HepG2 (cell line): Measurements from ENCODE around the gene DNASE2. TPM values are rescaled to one million over a fixed set of nuclear protein-coding genes. Genes with fewer than 3 reads are reported as not detected.

ENCODE experiments used
- AKAP8 ChIP-seq: sonication (generic); formaldehyde crosslinking; IDR thresholded peaks from 2 replicates; pipeline ENCODE4 v1.5.1; 2020; ENCODE audit warnings: mild to moderate bottlenecking, missing genetic modification reagents
- BCL6 ChIP-seq: IDR thresholded peaks from 2 replicates; pipeline ENCODE4 v1.6.1; 2016; ENCODE audit warnings: missing genetic modification reagents, missing compliant biosample characterization
- EHMT2 ChIP-seq: fragments of 200-600 bp; sonication (generic); IDR thresholded peaks from 2 replicates; pipeline ENCODE4 v1.7.0; 2017; ENCODE audit warnings: antibody characterized with exemption, low read depth, low read length, borderline replicate concordance
- FOXP1 ChIP-seq, 2 experiments: fragments of 450-650 bp in 1 of 2; IDR thresholded peaks; 2 replicates each; pipeline ENCODE4 v1.6.1; 2017 to 2018; ENCODE audit warnings: antibody characterized with exemption in 1 of 2
- HES4 ChIP-seq: sonication (generic); formaldehyde crosslinking; IDR thresholded peaks from 2 replicates; pipeline ENCODE4 v1.9.0; 2021; ENCODE audit warnings: mild to moderate bottlenecking, missing genetic modification reagents, borderline replicate concordance
- MTF2 ChIP-seq: sonication (generic); formaldehyde crosslinking; IDR thresholded peaks from 2 replicates; pipeline ENCODE4 v1.5.0; 2020; ENCODE audit warnings: missing genetic modification reagents, borderline replicate concordance
- NCOR1 ChIP-seq: fragments of 200-600 bp; sonication (generic); IDR thresholded peaks from 2 replicates; pipeline ENCODE4 v1.7.0; 2017; ENCODE audit warnings: antibody characterized with exemption, low read length, borderline replicate concordance
- NR2F6 ChIP-seq, 2 experiments: IDR thresholded peaks; 2 replicates each; pipeline ENCODE4 v1.6.1; 2016; ENCODE audit warnings: antibody characterized with exemption in 1 of 2, mild to moderate bottlenecking in 1 of 2
- POLR2A ChIP-seq, 2 experiments: IDR thresholded peaks; 2 replicates each; pipeline ENCODE4 v1.6.1; 2011; ENCODE audit warnings: low read depth in 2 of 2, low read length in 2 of 2, mild to moderate bottlenecking in 1 of 2, moderate library complexity in 1 of 2; ENCODE audit not compliant: insufficient read depth in 1 of 2
- PRPF4 ChIP-seq: fragments of 200-400 bp; formaldehyde crosslinking; IDR thresholded peaks from 2 replicates; pipeline ENCODE4 v1.6.1; 2016; ENCODE audit warnings: low read length, low read depth; ENCODE audit not compliant: poor library complexity, severe bottlenecking
- RBAK ChIP-seq: sonication (generic); formaldehyde crosslinking; IDR thresholded peaks from 2 replicates; pipeline ENCODE4 v1.5.1; 2020; ENCODE audit warnings: mild to moderate bottlenecking, missing genetic modification reagents
- SALL2 ChIP-seq: sonication (generic); formaldehyde crosslinking; IDR thresholded peaks from 2 replicates; pipeline ENCODE4 v1.8.1; 2023; ENCODE audit warnings: mild to moderate bottlenecking, missing genetic modification reagents, inconsistent platforms
- SMARCC2 ChIP-seq: fragments of 450-650 bp; IDR thresholded peaks from 2 replicates; pipeline ENCODE4 v1.6.1; 2017; ENCODE audit warnings: antibody characterized with exemption, mild to moderate bottlenecking
- ZNF121 ChIP-seq: sonication (generic); formaldehyde crosslinking; IDR thresholded peaks from 2 replicates; pipeline ENCODE4 v1.5.0; 2020; ENCODE audit warnings: mild to moderate bottlenecking, missing genetic modification reagents
- ZNF160 ChIP-seq: sonication (generic); formaldehyde crosslinking; IDR thresholded peaks from 2 replicates; pipeline ENCODE4 v1.8.0; 2022; ENCODE audit warnings: mild to moderate bottlenecking, inconsistent platforms, missing genetic modification reagents
- ZNF317 ChIP-seq: sonication (generic); formaldehyde crosslinking; IDR thresholded peaks from 2 replicates; pipeline ENCODE4 v1.5.0; 2020; ENCODE audit warnings: mild to moderate bottlenecking, missing genetic modification reagents
- ZNF761 ChIP-seq: sonication (generic); formaldehyde crosslinking; conservative IDR thresholded peaks from 2 replicates; pipeline ENCODE4 v1.4.0; 2020; ENCODE audit warnings: mild to moderate bottlenecking, missing genetic modification reagents
- ZNF768 ChIP-seq: sonication (generic); formaldehyde crosslinking; IDR thresholded peaks from 2 replicates; pipeline ENCODE4 v1.4.0; 2020; ENCODE audit warnings: missing genetic modification reagents
- ZNF782 ChIP-seq: sonication (generic); formaldehyde crosslinking; IDR thresholded peaks from 2 replicates; pipeline ENCODE4 v1.4.0; 2020; ENCODE audit warnings: missing genetic modification reagents, mild to moderate bottlenecking, borderline replicate concordance
- ZSCAN5A ChIP-seq: sonication (generic); formaldehyde crosslinking; IDR thresholded peaks from 2 replicates; pipeline ENCODE4 v1.8.0; 2022; ENCODE audit warnings: mild to moderate bottlenecking, missing genetic modification reagents, borderline replicate concordance
- polyA plus RNA-seq, 8 experiments: library from polyadenylated mRNA; depleted of rRNA in 3 of 8; stranded (reverse) in 7 of 8; unstranded in 1 of 8; fragments of >200 nt; fragmentation: Illumina TruSeq in 4 of 8; extraction: Trizol in 4 of 8; gene quantifications; 2 replicates each; pipeline versions ENCODE4 v1.2.1 to v1.2.3, GENCODE V29; 2011 to 2016; ENCODE audit warnings: low read depth in 4 of 8, missing spikeins in 1 of 8, mixed read lengths in 1 of 8; ENCODE audit not compliant: insufficient read depth in 1 of 8
- total RNA-seq, 5 experiments: library from RNA; depleted of rRNA; stranded (reverse); fragments of >200 nt; fragmentation: Illumina TruSeq; extraction: Trizol; gene quantifications; 2 replicates each; pipeline ENCODE4 v1.2.3, GENCODE V29; 2016; ENCODE audit warnings: low read depth in 1 of 5
- TF ChIP-seq, protein P1 (sequence below): sonication (generic); formaldehyde crosslinking; conservative IDR thresholded peaks from 2 replicates; pipeline ENCODE4 v1.4.0; 2020; ENCODE audit warnings: mild to moderate bottlenecking, missing genetic modification reagents, moderate library complexity
- TF ChIP-seq, protein P2 (sequence below): sonication (generic); formaldehyde crosslinking; IDR thresholded peaks from 2 replicates; pipeline ENCODE4 v1.4.0; 2020; ENCODE audit warnings: low read depth, mild to moderate bottlenecking, missing genetic modification reagents

DNASE2 gene
- total and polyA plus RNA-seq, 2 of the 13 experiments (the other 11 are each of a cell fraction or from before 2014, with no cell fraction given), result 7.5 to 16.2 TPM

DNA sequence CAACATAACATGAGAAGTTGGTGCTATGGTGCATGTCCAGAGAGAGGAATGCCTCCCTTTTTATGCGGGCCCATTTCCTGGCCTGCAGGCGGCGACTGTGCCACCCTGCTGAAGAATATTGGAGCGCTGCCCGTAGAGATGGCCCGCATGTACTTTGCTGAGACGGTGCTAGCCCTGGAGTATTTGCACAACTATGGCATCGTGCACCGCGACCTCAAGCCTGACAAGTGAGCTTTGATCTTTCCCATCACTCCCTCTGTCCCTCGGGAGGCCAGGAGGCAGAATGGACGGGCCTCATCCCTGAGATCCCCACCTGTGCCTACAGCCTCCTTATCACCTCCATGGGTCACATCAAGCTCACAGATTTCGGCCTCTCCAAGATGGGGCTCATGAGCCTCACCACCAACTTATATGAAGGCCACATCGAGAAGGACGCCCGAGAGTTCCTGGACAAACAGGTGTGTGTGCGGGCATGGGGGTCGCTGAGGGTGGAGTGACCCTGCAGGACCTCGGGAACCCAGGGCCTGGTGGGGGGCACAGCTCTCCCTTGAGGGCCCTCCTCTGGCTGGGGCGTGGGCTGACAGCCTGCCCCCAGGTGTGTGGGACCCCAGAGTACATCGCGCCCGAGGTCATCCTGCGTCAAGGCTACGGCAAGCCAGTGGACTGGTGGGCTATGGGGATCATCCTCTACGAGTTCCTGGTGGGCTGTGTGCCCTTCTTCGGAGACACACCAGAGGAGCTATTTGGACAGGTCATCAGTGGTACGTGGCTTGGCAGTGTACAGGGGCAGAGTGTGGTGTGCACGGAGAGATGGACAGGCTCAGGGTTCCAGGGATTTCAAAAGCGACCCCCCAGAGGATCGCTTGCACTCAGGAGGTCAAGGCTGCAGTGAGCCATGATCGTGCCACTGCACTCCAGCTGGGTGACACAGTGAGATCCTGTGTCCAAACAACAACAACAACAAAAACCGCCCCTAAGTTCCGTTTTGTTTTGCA is 16.2 kb downstream of the DNASE2 start (continued):
- no peak for TF ChIP-seq MTF2 (CRISPR knock-in tag)
- no peak for TF ChIP-seq PRPF4
- TF ChIP-seq ZNF761 (CRISPR knock-in tag), result no peak
- no peak for TF ChIP-seq FOXP1 (IDR thresholded peaks at IDR 0.05)
- no peak for TF ChIP-seq FOXP1 (CRISPR knock-in tag; IDR thresholded peaks at IDR 0.05)
- no peak for TF ChIP-seq ZNF782
- TF ChIP-seq BCL6 (CRISPR knock-in tag), result no peak; the same call in 1 of the 2 replicates
- TF ChIP-seq POLR2A (IDR thresholded peaks at IDR 0.05; ENCODE audit: insufficient read depth in 1 of 2, low read depth in 2 of 2, low read length in 2 of 2), result peak in 1 of 2 experiments; percentile 36; a peak in 1 of 4 replicates
- no peak for TF ChIP-seq AKAP8
- TF ChIP-seq HES4 (CRISPR knock-in tag), result no peak; the same call in 1 of the 2 replicates
- no peak for TF ChIP-seq RBAK
- TF ChIP-seq, protein P1, sequence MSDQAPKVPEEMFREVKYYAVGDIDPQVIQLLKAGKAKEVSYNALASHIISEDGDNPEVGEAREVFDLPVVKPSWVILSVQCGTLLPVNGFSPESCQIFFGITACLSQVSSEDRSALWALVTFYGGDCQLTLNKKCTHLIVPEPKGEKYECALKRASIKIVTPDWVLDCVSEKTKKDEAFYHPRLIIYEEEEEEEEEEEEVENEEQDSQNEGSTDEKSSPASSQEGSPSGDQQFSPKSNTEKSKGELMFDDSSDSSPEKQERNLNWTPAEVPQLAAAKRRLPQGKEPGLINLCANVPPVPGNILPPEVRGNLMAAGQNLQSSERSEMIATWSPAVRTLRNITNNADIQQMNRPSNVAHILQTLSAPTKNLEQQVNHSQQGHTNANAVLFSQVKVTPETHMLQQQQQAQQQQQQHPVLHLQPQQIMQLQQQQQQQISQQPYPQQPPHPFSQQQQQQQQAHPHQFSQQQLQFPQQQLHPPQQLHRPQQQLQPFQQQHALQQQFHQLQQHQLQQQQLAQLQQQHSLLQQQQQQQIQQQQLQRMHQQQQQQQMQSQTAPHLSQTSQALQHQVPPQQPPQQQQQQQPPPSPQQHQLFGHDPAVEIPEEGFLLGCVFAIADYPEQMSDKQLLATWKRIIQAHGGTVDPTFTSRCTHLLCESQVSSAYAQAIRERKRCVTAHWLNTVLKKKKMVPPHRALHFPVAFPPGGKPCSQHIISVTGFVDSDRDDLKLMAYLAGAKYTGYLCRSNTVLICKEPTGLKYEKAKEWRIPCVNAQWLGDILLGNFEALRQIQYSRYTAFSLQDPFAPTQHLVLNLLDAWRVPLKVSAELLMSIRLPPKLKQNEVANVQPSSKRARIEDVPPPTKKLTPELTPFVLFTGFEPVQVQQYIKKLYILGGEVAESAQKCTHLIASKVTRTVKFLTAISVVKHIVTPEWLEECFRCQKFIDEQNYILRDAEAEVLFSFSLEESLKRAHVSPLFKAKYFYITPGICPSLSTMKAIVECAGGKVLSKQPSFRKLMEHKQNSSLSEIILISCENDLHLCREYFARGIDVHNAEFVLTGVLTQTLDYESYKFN (CRISPR knock-in tag), result peak; percentile 67
- TF ChIP-seq ZNF768 (CRISPR knock-in tag), result no peak
- TF ChIP-seq SALL2 (CRISPR knock-in tag), result no peak
- peak; percentile 26; the same call in 1 of the 2 replicates for TF ChIP-seq NCOR1
- no peak for TF ChIP-seq ZNF160 (CRISPR knock-in tag)
- TF ChIP-seq ZNF317 (CRISPR knock-in tag), result no peak
- TF ChIP-seq SMARCC2, result no peak
- no peak for TF ChIP-seq ZSCAN5A (CRISPR knock-in tag)
- 0 out of 2 replicates have a peak, but pooled peaks have one; percentile 40 for TF ChIP-seq ZNF121 (CRISPR knock-in tag)
- TF ChIP-seq NR2F6 (IDR thresholded peaks at IDR 0.05), result no peak
- peak; percentile 72; the same call in 1 of the 2 replicates for TF ChIP-seq NR2F6 (CRISPR knock-in tag; IDR thresholded peaks at IDR 0.05)
- TF ChIP-seq EHMT2, result no peak
- TF ChIP-seq, protein P2, sequence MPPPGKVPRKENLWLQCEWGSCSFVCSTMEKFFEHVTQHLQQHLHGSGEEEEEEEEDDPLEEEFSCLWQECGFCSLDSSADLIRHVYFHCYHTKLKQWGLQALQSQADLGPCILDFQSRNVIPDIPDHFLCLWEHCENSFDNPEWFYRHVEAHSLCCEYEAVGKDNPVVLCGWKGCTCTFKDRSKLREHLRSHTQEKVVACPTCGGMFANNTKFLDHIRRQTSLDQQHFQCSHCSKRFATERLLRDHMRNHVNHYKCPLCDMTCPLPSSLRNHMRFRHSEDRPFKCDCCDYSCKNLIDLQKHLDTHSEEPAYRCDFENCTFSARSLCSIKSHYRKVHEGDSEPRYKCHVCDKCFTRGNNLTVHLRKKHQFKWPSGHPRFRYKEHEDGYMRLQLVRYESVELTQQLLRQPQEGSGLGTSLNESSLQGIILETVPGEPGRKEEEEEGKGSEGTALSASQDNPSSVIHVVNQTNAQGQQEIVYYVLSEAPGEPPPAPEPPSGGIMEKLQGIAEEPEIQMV (CRISPR knock-in tag), result no peak
